PC-3 (cell line): ENCODE measurements around the gene HOOK2.

Source experiments
- EZH2phosphoT487 ChIP-seq: fragments of 300-600 bp; sonication (generic); IDR thresholded peaks from 2 replicates; pipeline ENCODE4 v1.6.1; 2018; ENCODE audit warnings: mild to moderate bottlenecking, antibody characterized with exemption, low read length, borderline replicate concordance
- TF ChIP-seq, protein P1 (sequence below): fragments of 300-600 bp; sonication (generic); conservative IDR thresholded peaks from 2 replicates; pipeline ENCODE4 v1.5.1; 2017; ENCODE audit warnings: antibody characterized with exemption, low read depth, mild to moderate bottlenecking, low read length

DNA sequence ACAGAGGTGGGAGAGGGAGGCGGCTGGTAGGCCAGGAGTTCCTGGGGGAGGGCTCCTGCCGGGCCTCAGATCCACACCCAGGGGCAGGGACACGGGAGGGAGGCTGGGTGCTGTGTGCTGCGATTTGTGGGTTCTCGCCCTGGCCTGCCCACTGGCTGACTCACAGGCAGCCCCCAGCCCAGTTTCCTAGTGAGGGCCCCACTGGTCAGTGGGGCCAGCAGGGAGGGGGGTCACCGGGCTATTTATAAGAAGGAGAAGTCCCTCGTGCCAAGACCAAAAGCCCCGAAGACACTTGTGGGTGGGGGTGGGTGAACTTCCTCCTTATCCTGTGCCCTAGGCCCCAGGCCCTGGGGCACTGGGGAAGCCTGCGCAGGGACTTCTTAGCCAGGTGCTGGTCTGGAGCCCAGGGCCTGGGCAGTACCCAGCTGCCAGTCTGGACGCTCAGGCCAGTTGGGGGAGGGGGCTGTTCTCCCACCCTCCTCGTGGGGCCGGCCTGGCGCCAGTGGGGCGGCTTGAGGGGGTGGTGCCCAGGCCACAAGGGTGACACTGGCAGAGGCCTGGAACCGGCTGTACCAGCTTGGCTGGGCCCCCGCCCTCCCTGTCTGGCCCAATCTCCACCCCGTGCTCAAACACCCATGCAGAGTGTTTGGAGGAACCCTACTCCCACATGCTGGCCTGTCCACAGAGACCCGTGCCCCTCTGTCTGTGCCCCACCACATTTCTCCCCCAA lies 11.0 kb upstream of the HOOK2 start:
- TF ChIP-seq, protein P1, sequence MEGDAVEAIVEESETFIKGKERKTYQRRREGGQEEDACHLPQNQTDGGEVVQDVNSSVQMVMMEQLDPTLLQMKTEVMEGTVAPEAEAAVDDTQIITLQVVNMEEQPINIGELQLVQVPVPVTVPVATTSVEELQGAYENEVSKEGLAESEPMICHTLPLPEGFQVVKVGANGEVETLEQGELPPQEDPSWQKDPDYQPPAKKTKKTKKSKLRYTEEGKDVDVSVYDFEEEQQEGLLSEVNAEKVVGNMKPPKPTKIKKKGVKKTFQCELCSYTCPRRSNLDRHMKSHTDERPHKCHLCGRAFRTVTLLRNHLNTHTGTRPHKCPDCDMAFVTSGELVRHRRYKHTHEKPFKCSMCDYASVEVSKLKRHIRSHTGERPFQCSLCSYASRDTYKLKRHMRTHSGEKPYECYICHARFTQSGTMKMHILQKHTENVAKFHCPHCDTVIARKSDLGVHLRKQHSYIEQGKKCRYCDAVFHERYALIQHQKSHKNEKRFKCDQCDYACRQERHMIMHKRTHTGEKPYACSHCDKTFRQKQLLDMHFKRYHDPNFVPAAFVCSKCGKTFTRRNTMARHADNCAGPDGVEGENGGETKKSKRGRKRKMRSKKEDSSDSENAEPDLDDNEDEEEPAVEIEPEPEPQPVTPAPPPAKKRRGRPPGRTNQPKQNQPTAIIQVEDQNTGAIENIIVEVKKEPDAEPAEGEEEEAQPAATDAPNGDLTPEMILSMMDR: no peak
- TF ChIP-seq EZH2phosphoT487: no peak
